HepG2 (cell line): Measurements from ENCODE around the gene DYNC1LI2. TPM values are rescaled to one million over a fixed set of nuclear protein-coding genes. Genes with fewer than 3 reads are reported as not detected.

ENCODE experiments used
- ETV5 ChIP-seq: IDR thresholded peaks from 2 replicates; pipeline ENCODE4 v1.6.1; 2018; ENCODE audit warnings: missing biosample characterization, missing genetic modification reagents, inconsistent platforms, borderline replicate concordance
- GABPA ChIP-seq, 2 experiments: IDR thresholded peaks; 2 replicates each; pipeline ENCODE4 v1.6.1; 2011 to 2016; ENCODE audit warnings: low read depth in 2 of 2, low read length in 1 of 2, missing biosample characterization in 1 of 2, missing genetic modification characterization in 1 of 2
- KDM5A ChIP-seq: fragments of 200-600 bp; sonication (generic); IDR thresholded peaks from 2 replicates; pipeline ENCODE4 v1.7.0; 2018; ENCODE audit warnings: antibody characterized with exemption, mild to moderate bottlenecking, low read length, borderline replicate concordance
- MTF2 ChIP-seq: sonication (generic); formaldehyde crosslinking; IDR thresholded peaks from 2 replicates; pipeline ENCODE4 v1.5.0; 2020; ENCODE audit warnings: missing genetic modification reagents, borderline replicate concordance
- SIN3B ChIP-seq: fragments of 150-350 bp; IDR thresholded peaks from 2 replicates; pipeline ENCODE4 v1.6.1; 2014; ENCODE audit warnings: low read length
- STAG1 ChIP-seq: sonication (generic); formaldehyde crosslinking; IDR thresholded peaks from 2 replicates; pipeline ENCODE4 v1.4.0; 2020; ENCODE audit warnings: missing genetic modification reagents
- SUZ12 ChIP-seq: fragments of 150-350 bp; IDR thresholded peaks from 2 replicates; pipeline ENCODE4 v1.6.1; 2014; ENCODE audit warnings: low read depth, low read length
- ZBTB38 ChIP-seq: sonication (generic); formaldehyde crosslinking; IDR thresholded peaks from 2 replicates; pipeline ENCODE4 v1.5.1; 2020; ENCODE audit warnings: mild to moderate bottlenecking, missing genetic modification reagents
- ZKSCAN5 ChIP-seq: sonication (generic); formaldehyde crosslinking; IDR thresholded peaks from 2 replicates; pipeline ENCODE4 v1.5.1; 2020; ENCODE audit warnings: mild to moderate bottlenecking, missing genetic modification reagents
- ZNF136 ChIP-seq: sonication (generic); formaldehyde crosslinking; IDR thresholded peaks from 2 replicates; pipeline ENCODE4 v1.8.1; 2022; ENCODE audit warnings: low read depth, mild to moderate bottlenecking, moderate library complexity, missing genetic modification reagents
- ZNF713 ChIP-seq: sonication (generic); formaldehyde crosslinking; IDR thresholded peaks from 2 replicates; pipeline ENCODE4 v1.4.0; 2020; ENCODE audit warnings: mild to moderate bottlenecking, missing genetic modification reagents
- ZNF776 ChIP-seq: sonication (generic); formaldehyde crosslinking; IDR thresholded peaks from 2 replicates; pipeline ENCODE4 v1.4.0; 2020; ENCODE audit warnings: mild to moderate bottlenecking, missing genetic modification reagents
- ZZZ3 ChIP-seq: sonication (generic); formaldehyde crosslinking; IDR thresholded peaks from 2 replicates; pipeline ENCODE4 v1.4.0; 2020; ENCODE audit warnings: missing genetic modification reagents, mild to moderate bottlenecking, borderline replicate concordance
- polyA plus RNA-seq, 8 experiments: library from polyadenylated mRNA; depleted of rRNA in 3 of 8; stranded (reverse) in 7 of 8; unstranded in 1 of 8; fragments of >200 nt; fragmentation: Illumina TruSeq in 4 of 8; extraction: Trizol in 4 of 8; gene quantifications; 2 replicates each; pipeline versions ENCODE4 v1.2.1 to v1.2.3, GENCODE V29; 2011 to 2016; ENCODE audit warnings: low read depth in 4 of 8, missing spikeins in 1 of 8, mixed read lengths in 1 of 8; ENCODE audit not compliant: insufficient read depth in 1 of 8
- total RNA-seq, 5 experiments: library from RNA; depleted of rRNA; stranded (reverse); fragments of >200 nt; fragmentation: Illumina TruSeq; extraction: Trizol; gene quantifications; 2 replicates each; pipeline ENCODE4 v1.2.3, GENCODE V29; 2016; ENCODE audit warnings: low read depth in 1 of 5
- TF ChIP-seq, protein P1 (sequence below): sonication (generic); formaldehyde crosslinking; IDR thresholded peaks from 2 replicates; pipeline ENCODE4 v1.4.0; 2020; ENCODE audit warnings: missing genetic modification reagents
- TF ChIP-seq, protein P2 (sequence below): sonication (generic); formaldehyde crosslinking; IDR thresholded peaks from 2 replicates; pipeline ENCODE4 v1.5.1; 2020; ENCODE audit warnings: mild to moderate bottlenecking, missing genetic modification reagents, borderline replicate concordance
- TF ChIP-seq, protein P3 (sequence below): sonication (generic); formaldehyde crosslinking; IDR thresholded peaks from 2 replicates; pipeline ENCODE4 v1.4.0; 2020; ENCODE audit warnings: missing genetic modification reagents
- TF ChIP-seq, protein P4 (sequence below): sonication (generic); formaldehyde crosslinking; IDR thresholded peaks from 2 replicates; pipeline ENCODE4 v1.5.0; 2020; ENCODE audit warnings: mild to moderate bottlenecking, missing genetic modification reagents, moderate library complexity
- TF ChIP-seq, protein P5 (sequence below): IDR thresholded peaks from 2 replicates; pipeline ENCODE4 v1.6.1; 2016; ENCODE audit warnings: missing biosample characterization, missing genetic modification reagents, low read depth

DYNC1LI2 gene
- total and polyA plus RNA-seq, 2 of the 13 experiments (the other 11 are each of a cell fraction or from before 2014, with no cell fraction given), result 65.5 to 135 TPM

DNA sequence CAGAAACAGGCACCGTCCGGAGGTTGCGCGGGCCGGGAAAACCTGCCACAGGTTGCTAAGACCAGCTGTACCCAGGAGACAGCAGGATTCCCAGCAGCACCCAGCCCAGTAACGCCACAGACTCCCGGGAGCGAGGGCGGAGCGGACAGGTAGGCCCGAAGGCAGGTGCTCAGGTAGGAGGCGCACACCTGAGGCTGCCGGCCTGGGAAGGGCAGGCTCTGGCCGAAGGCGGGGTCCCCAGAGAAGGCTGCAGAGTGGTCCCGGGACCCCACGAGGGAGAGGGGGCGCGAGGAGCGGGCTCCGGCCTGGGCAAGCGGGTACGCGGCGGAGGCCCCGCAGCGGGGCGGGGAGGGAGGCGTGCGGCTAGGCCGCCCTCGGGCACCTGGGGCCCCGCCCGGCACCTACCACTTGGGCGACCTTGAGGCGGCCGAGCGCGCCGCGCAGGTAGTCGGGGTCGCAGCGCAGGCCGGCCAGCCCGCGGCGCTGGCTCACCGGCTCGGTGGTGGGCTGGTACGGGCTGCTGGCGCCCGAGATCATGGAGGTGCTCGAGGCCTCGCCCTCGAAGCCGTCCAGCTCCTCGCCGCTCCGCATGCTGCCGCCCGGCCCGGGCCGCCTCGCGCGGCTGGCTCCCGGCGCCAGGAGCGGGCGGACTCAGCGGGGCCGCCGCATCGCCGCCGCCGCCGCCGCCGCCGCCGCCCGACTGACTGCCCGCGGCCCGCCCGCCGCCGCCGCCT, 55.3 kb downstream of the DYNC1LI2 start (continued):
- TF ChIP-seq, protein P1, sequence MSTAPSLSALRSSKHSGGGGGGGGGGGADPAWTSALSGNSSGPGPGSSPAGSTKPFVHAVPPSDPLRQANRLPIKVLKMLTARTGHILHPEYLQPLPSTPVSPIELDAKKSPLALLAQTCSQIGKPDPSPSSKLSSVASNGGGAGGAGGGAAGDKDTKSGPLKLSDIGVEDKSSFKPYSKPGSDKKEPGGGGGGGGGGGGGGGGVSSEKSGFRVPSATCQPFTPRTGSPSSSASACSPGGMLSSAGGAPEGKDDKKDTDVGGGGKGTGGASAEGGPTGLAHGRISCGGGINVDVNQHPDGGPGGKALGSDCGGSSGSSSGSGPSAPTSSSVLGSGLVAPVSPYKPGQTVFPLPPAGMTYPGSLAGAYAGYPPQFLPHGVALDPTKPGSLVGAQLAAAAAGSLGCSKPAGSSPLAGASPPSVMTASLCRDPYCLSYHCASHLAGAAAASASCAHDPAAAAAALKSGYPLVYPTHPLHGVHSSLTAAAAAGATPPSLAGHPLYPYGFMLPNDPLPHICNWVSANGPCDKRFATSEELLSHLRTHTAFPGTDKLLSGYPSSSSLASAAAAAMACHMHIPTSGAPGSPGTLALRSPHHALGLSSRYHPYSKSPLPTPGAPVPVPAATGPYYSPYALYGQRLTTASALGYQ (CRISPR knock-in tag), result no peak
- no peak for TF ChIP-seq GABPA (IDR thresholded peaks at IDR 0.05; ENCODE audit: low read depth, low read length)
- no peak for TF ChIP-seq GABPA (CRISPR knock-in tag; IDR thresholded peaks at IDR 0.05; ENCODE audit: low read depth)
- TF ChIP-seq, protein P2, sequence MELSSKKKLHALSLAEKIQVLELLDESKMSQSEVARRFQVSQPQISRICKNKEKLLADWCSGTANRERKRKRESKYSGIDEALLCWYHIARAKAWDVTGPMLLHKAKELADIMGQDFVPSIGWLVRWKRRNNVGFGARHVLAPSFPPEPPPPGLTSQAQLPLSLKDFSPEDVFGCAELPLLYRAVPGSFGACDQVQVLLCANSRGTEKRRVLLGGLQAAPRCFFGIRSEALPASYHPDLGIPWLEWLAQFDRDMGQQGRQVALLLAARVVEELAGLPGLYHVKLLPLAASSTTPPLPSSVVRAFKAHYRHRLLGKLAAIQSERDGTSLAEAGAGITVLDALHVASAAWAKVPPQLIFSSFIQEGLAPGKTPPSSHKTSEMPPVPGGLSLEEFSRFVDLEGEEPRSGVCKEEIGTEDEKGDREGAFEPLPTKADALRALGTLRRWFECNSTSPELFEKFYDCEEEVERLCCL (CRISPR knock-in tag), result no peak
- TF ChIP-seq, protein P3, sequence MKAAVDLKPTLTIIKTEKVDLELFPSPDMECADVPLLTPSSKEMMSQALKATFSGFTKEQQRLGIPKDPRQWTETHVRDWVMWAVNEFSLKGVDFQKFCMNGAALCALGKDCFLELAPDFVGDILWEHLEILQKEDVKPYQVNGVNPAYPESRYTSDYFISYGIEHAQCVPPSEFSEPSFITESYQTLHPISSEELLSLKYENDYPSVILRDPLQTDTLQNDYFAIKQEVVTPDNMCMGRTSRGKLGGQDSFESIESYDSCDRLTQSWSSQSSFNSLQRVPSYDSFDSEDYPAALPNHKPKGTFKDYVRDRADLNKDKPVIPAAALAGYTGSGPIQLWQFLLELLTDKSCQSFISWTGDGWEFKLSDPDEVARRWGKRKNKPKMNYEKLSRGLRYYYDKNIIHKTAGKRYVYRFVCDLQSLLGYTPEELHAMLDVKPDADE (CRISPR knock-in tag), result no peak
- no peak for TF ChIP-seq ZKSCAN5 (CRISPR knock-in tag)
- TF ChIP-seq SUZ12, result no peak
- no peak for TF ChIP-seq ZZZ3 (CRISPR knock-in tag)
- no peak for TF ChIP-seq KDM5A
- TF ChIP-seq ZNF713 (CRISPR knock-in tag), result 0 out of 2 replicates have a peak, but pooled peaks have one; percentile 53
- no peak for TF ChIP-seq ZNF136 (CRISPR knock-in tag)
- TF ChIP-seq ZNF776 (CRISPR knock-in tag), result no peak
- no peak for TF ChIP-seq STAG1 (CRISPR knock-in tag)
- no peak for TF ChIP-seq MTF2 (CRISPR knock-in tag)
- no peak for TF ChIP-seq SIN3B
- TF ChIP-seq ETV5 (CRISPR knock-in tag), result no peak
- TF ChIP-seq, protein P4, sequence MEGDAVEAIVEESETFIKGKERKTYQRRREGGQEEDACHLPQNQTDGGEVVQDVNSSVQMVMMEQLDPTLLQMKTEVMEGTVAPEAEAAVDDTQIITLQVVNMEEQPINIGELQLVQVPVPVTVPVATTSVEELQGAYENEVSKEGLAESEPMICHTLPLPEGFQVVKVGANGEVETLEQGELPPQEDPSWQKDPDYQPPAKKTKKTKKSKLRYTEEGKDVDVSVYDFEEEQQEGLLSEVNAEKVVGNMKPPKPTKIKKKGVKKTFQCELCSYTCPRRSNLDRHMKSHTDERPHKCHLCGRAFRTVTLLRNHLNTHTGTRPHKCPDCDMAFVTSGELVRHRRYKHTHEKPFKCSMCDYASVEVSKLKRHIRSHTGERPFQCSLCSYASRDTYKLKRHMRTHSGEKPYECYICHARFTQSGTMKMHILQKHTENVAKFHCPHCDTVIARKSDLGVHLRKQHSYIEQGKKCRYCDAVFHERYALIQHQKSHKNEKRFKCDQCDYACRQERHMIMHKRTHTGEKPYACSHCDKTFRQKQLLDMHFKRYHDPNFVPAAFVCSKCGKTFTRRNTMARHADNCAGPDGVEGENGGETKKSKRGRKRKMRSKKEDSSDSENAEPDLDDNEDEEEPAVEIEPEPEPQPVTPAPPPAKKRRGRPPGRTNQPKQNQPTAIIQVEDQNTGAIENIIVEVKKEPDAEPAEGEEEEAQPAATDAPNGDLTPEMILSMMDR (CRISPR knock-in tag), result no peak
- TF ChIP-seq ZBTB38, result peak; percentile 39; the same call in 1 of the 2 replicates
- TF ChIP-seq, protein P5, sequence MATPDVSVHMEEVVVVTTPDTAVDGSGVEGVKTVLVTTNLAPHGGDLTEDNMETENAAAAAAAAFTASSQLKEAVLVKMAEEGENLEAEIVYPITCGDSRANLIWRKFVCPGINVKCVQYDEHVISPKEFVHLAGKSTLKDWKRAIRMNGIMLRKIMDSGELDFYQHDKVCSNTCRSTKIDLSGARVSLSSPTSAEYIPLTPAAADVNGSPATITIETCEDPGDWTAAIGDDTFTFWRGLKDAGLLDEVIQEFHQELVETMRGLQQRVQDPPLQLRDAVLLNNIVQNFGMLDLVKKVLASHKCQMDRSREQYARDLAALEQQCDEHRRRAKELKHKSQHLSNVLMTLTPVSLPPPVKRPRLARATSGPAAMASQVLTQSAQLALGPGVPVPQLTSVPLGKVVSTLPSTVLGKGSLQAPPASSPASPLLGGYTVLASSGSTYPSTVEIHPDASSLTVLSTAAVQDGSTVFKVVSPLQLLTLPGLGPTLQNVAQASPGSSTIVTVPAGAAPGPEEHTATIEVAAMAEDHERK, result no peak
